ENCODE results near the gene TRAPPC10.
A peak's percentile ranks its signal among the peaks of the same experiment; 100 is the strongest.

TRAPPC10 gene

GRCh38 chr21:44011579-44012473 lies at the start of gene TRAPPC10:
Gene TRAPPC10, plus strand, starts transcription at chr21:44012309. Its CDS starts 185 bp downstream, at chr21:44012494.
- no peak within 1 kb of the TSS for H3K27ac ChIP-seq (ENCODE audit: low read length)
- peaks cover 24% of the 10 kb centered on the region for H3K4me1 ChIP-seq (ENCODE audit: control insufficient read depth, low read depth, low read length)

DNA sequence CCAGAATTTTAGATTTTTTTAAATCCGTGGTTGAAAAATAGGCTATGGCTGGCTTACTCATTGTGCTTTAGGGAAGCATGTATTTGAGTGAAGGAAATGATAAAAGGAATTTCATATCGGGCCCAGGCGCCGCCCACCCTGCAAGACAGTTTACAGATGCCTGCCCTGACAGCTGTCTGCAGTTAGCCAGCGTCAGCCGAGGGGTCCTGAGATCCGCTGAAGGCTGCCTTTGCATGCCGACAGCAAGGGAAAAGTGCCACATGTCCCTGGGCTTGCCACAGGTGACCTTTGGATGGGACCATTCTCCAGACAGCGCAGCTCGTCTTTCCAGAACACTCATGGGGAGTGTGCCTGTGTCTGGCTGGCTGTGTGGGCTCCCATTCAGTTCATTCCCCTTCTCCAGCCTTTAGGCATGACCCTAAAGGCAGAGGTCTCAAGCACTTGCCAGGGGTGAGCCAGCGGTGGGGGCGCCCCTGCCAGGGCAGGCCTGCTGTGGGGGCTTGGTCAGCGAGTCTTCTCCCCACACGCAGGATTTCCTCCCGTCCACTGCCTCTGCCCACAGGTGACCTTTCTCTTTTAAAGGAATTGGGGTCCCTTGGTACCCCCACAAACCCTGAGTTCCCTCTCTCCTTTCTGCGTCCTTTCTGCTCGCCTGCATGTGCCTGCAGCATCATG lies 46.1 kb upstream of the TRAPPC10 start:
- no peak overlapping the region for H3K9ac ChIP-seq (ENCODE audit: low read length)
- no peaks in the 10 kb centered on the region for H3K9me3 ChIP-seq (ENCODE audit: control insufficient read depth, low read depth, low read length)
- no peaks in the 10 kb centered on the region for H3K36me3 ChIP-seq (ENCODE audit: control insufficient read depth, low read depth, low read length)
- H3K27me3 ChIP-seq (ENCODE audit: control insufficient read depth, insufficient read depth, low read length): no peaks in the 10 kb centered on the region
- H3K4me1 ChIP-seq (ENCODE audit: control insufficient read depth, low read depth, low read length): no peaks in the 10 kb centered on the region
- no peak overlapping the region for H3K4me3 ChIP-seq (ENCODE audit: low read length)
- no peak overlapping the region for H3K27ac ChIP-seq (ENCODE audit: low read length)

More at GRCh38 chr21:44011579-44012473, at the start of gene TRAPPC10:
- Histone ChIP-seq H3K9ac (ENCODE audit: low read length) (peak within 1 kb of the TSS; percentile 80), H3K9me3 (ENCODE audit: control insufficient read depth, low read depth, low read length) (no peaks in the 10 kb centered on the region), H3K27me3 (ENCODE audit: control insufficient read depth, insufficient read depth, low read length) (no peaks in the 10 kb centered on the region), H3K36me3 (ENCODE audit: control insufficient read depth, low read depth, low read length) (no peaks in the 10 kb centered on the region), H3K4me3 (ENCODE audit: low read length) (peak within 1 kb of the TSS; percentile 70)

GRCh38 chr21:43966946-43967512 lies 45.1 kb upstream of the TRAPPC10 start:
- Histone ChIP-seq H3K27ac (ENCODE audit: low read length) (no peak overlapping the region), H3K27me3 (ENCODE audit: control insufficient read depth, insufficient read depth, low read length) (no peaks in the 10 kb centered on the region)

GRCh38 chr21:43967981-43968380 lies 44.1 kb upstream of the TRAPPC10 start:
- Histone ChIP-seq H3K4me3 (ENCODE audit: low read length) (no peak overlapping the region), H3K36me3 (ENCODE audit: control insufficient read depth, low read depth, low read length) (no peaks in the 10 kb centered on the region), H3K9ac (ENCODE audit: low read length) (no peak overlapping the region), H3K9me3 (ENCODE audit: control insufficient read depth, low read depth, low read length) (no peaks in the 10 kb centered on the region), H3K27me3 (ENCODE audit: control insufficient read depth, insufficient read depth, low read length) (no peaks in the 10 kb centered on the region), H3K4me1 (ENCODE audit: control insufficient read depth, low read depth, low read length) (no peaks in the 10 kb centered on the region), H3K27ac (ENCODE audit: low read length) (no peak overlapping the region)

More at GRCh38 chr21:43966946-43967512, 45.1 kb upstream of the TRAPPC10 start:
- H3K4me1 ChIP-seq (ENCODE audit: control insufficient read depth, low read depth, low read length): no peaks in the 10 kb centered on the region
- H3K4me3 ChIP-seq (ENCODE audit: low read length): no peak overlapping the region
- H3K9ac ChIP-seq (ENCODE audit: low read length): no peak overlapping the region
- no peaks in the 10 kb centered on the region for H3K36me3 ChIP-seq (ENCODE audit: control insufficient read depth, low read depth, low read length)
- no peaks in the 10 kb centered on the region for H3K9me3 ChIP-seq (ENCODE audit: control insufficient read depth, low read depth, low read length)

GRCh38 chr21:43968410-43969114 lies 43.5 kb upstream of the TRAPPC10 start:
- Histone ChIP-seq H3K27ac (ENCODE audit: low read length) (no peak overlapping the region), H3K4me1 (ENCODE audit: control insufficient read depth, low read depth, low read length) (no peaks in the 10 kb centered on the region), H3K9me3 (ENCODE audit: control insufficient read depth, low read depth, low read length) (no peaks in the 10 kb centered on the region), H3K9ac (ENCODE audit: low read length) (no peak overlapping the region), H3K27me3 (ENCODE audit: control insufficient read depth, insufficient read depth, low read length) (no peaks in the 10 kb centered on the region), H3K4me3 (ENCODE audit: low read length) (no peak overlapping the region), H3K36me3 (ENCODE audit: control insufficient read depth, low read depth, low read length) (no peaks in the 10 kb centered on the region)

- H3K9ac ChIP-seq (ENCODE audit: low read length): no peak overlapping the region
- no peaks in the 10 kb centered on the region for H3K36me3 ChIP-seq (ENCODE audit: control insufficient read depth, low read depth, low read length)
- no peaks in the 10 kb centered on the region for H3K27me3 ChIP-seq (ENCODE audit: control insufficient read depth, insufficient read depth, low read length)
- H3K27ac ChIP-seq (ENCODE audit: low read length): no peak overlapping the region
- H3K4me3 ChIP-seq (ENCODE audit: low read length): no peak overlapping the region
- no peaks in the 10 kb centered on the region for H3K9me3 ChIP-seq (ENCODE audit: control insufficient read depth, low read depth, low read length)
- no peaks in the 10 kb centered on the region for H3K4me1 ChIP-seq (ENCODE audit: control insufficient read depth, low read depth, low read length)
Measured at GRCh38 chr21:43969115-43969444, 43.0 kb upstream of the TRAPPC10 start.

- Histone ChIP-seq H3K9me3 (ENCODE audit: control insufficient read depth, low read depth, low read length) (no peaks in the 10 kb centered on the region), H3K27me3 (ENCODE audit: control insufficient read depth, insufficient read depth, low read length) (no peaks in the 10 kb centered on the region), H3K4me3 (ENCODE audit: low read length) (no peak overlapping the region), H3K27ac (ENCODE audit: low read length) (no peak overlapping the region), H3K9ac (ENCODE audit: low read length) (no peak overlapping the region), H3K4me1 (ENCODE audit: control insufficient read depth, low read depth, low read length) (no peaks in the 10 kb centered on the region), H3K36me3 (ENCODE audit: control insufficient read depth, low read depth, low read length) (no peaks in the 10 kb centered on the region)
Measured at GRCh38 chr21:43970551-43970950, 41.6 kb upstream of the TRAPPC10 start.

DNA sequence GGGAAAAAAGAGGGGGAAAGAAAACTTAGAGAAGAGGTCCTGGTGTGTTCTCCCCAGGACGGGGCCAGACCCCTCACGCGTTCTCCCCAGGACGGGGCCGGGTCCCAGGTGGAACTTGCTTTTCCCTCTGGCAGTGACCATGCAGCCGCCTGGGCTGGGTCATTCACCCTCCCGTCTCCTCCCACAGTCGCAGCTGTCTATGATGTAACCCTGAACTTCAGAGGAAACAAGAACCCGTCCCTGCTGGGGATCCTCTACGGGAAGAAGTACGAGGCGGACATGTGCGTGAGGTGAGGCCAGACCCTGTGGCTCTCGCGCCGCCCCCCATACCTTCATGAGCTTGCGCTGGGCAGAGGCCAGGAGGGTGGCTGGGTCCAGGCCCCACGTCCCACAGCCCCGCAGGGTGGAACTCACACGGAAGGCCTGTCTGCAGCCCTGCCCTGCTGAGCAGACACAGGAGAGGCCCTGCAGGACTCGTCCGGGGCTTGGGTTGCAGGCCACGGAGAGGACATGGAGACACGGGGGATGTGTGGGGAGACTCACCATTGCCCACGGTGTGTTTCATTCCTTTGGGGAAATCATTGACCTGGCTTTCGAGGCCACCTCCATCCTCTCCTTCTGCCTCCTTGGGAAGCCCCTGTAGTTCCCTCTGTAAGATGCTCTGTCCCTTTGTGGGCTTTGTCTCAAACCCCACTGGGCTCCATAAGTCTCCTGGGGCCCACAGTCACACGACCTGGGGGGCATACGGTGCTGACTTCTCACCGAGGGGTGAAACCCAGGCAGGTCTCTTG lies 40.7 kb upstream of the TRAPPC10 start:
- no peaks in the 10 kb centered on the region for H3K9me3 ChIP-seq (ENCODE audit: control insufficient read depth, low read depth, low read length)
- no peaks in the 10 kb centered on the region for H3K36me3 ChIP-seq (ENCODE audit: control insufficient read depth, low read depth, low read length)
- H3K9ac ChIP-seq (ENCODE audit: low read length): no peak overlapping the region
- H3K4me1 ChIP-seq (ENCODE audit: control insufficient read depth, low read depth, low read length): no peaks in the 10 kb centered on the region
- H3K27me3 ChIP-seq (ENCODE audit: control insufficient read depth, insufficient read depth, low read length): no peaks in the 10 kb centered on the region
- H3K27ac ChIP-seq (ENCODE audit: low read length): no peak overlapping the region
- no peak overlapping the region for H3K4me3 ChIP-seq (ENCODE audit: low read length)

DNA sequence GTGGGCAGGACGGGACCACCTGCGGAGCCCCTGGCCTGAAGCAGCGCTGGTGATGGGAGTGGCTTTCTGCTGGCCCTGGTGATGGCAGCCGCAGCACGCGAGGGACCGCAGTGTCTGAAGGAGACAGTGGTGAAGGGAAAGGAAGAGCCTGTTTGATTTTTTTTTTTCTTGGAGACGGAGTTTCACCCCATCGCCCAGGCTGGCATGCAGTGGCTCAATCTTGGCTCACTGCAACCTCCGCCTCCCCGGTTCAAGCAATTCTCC lies 40.2 kb upstream of the TRAPPC10 start:
- H3K9me3 ChIP-seq (ENCODE audit: control insufficient read depth, low read depth, low read length): no peaks in the 10 kb centered on the region
- no peaks in the 10 kb centered on the region for H3K36me3 ChIP-seq (ENCODE audit: control insufficient read depth, low read depth, low read length)
- no peak overlapping the region for H3K4me3 ChIP-seq (ENCODE audit: low read length)
- no peak overlapping the region for H3K27ac ChIP-seq (ENCODE audit: low read length)
- no peaks in the 10 kb centered on the region for H3K4me1 ChIP-seq (ENCODE audit: control insufficient read depth, low read depth, low read length)
- no peak overlapping the region for H3K9ac ChIP-seq (ENCODE audit: low read length)
- H3K27me3 ChIP-seq (ENCODE audit: control insufficient read depth, insufficient read depth, low read length): no peaks in the 10 kb centered on the region

DNA sequence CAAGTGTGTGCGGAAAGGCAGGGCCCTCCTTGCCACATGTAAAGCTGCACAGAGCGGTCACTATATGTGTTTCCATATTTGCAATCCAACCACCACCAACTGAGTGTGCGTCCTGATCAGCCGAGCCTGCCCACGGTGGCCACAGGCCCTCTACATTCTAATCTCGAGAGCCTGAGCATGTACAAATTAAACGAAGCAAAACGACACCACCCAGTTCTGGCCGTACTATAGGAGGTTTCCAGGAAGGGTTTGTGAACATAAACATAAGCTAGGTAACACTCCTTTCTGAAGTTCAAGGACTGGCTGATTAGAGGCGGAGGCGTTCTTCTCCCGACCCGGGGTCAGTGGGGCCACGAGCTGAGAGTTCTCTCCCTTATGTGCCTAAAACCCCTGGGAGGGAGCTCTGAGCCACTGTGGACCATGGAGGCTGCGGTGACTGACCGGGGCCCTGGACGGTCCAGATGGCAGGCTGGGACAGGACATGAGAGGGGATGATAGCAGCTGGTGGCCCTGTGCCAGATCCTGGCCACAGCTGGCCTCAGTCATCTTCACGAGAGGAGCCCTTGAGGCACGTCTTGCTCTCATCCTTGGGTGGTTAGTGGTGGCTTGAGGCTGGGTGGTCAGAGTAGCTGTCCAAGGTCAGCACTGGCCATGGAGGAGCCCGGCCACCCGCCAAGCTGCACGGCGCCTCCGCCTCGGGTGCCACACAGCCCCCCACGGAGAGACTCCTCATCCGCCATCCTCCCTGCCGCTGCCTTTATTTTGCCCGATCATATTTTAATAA lies 39.1 kb upstream of the TRAPPC10 start:
- Histone ChIP-seq H3K9me3 (ENCODE audit: control insufficient read depth, low read depth, low read length) (no peaks in the 10 kb centered on the region), H3K4me3 (ENCODE audit: low read length) (no peak overlapping the region), H3K27me3 (ENCODE audit: control insufficient read depth, insufficient read depth, low read length) (no peaks in the 10 kb centered on the region), H3K4me1 (ENCODE audit: control insufficient read depth, low read depth, low read length) (no peaks in the 10 kb centered on the region), H3K27ac (ENCODE audit: low read length) (no peak overlapping the region), H3K36me3 (ENCODE audit: control insufficient read depth, low read depth, low read length) (no peaks in the 10 kb centered on the region), H3K9ac (ENCODE audit: low read length) (no peak overlapping the region)

Data from iPS-18a (cell line).